GM19328 (cell line): ENCODE data around the gene TSKS.

Experiments used
- ATAC-seq: cut with Tn5 transposase; IDR thresholded peaks from one replicate; pipeline ENCODE4 v1.9.1; 2021; ENCODE audit warnings: mild to moderate bottlenecking, moderate library complexity; ENCODE audit not compliant: unreplicated experiment

TSKS gene

GRCh38 chr19:49718991-49719390 is 44.1 kb downstream of the TSKS start:
- ATAC-seq: no peak

- no peak for ATAC-seq
These were observed 44.6 kb downstream of the TSKS start for GRCh38 chr19:49718511-49718910.

GRCh38 chr19:49716154-49716553 is 47.0 kb downstream of the TSKS start:
- ATAC-seq: no peak

GRCh38 chr19:49713236-49713845 is 49.8 kb downstream of the TSKS start:
- no peak for ATAC-seq

- ATAC-seq: no peak
These were observed 50.7 kb downstream of the TSKS start for GRCh38 chr19:49712397-49712859.

- ATAC-seq: no peak
These were observed 52.6 kb downstream of the TSKS start for GRCh38 chr19:49710372-49710951.

GRCh38 chr19:49705919-49706318 is 57.2 kb downstream of the TSKS start:
- no peak for ATAC-seq

- no peak for ATAC-seq
These were observed 58.0 kb downstream of the TSKS start for GRCh38 chr19:49704888-49705642.

GRCh38 chr19:49701271-49701786 is 61.8 kb downstream of the TSKS start:
- no peak for ATAC-seq

GRCh38 chr19:49700563-49700962 is 62.5 kb downstream of the TSKS start:
- no peak for ATAC-seq

GRCh38 chr19:49699364-49699763 is 63.7 kb downstream of the TSKS start:
- ATAC-seq: no peak

GRCh38 chr19:49696865-49697264 is 66.2 kb downstream of the TSKS start:
- ATAC-seq: no peak

GRCh38 chr19:49696115-49696514 is 67.0 kb downstream of the TSKS start:
- ATAC-seq: no peak

- ATAC-seq: no peak
These were observed 71.0 kb downstream of the TSKS start for GRCh38 chr19:49692147-49692506.

- no peak for ATAC-seq
These were observed 71.6 kb downstream of the TSKS start for GRCh38 chr19:49691243-49692146.

GRCh38 chr19:49690656-49691242 is 72.4 kb downstream of the TSKS start, which contains the start of gene CPT1C:
Gene CPT1C, plus strand, starts transcription at chr19:49691116. Its CDS starts 1,137 bp downstream, at chr19:49692253.
- no peak for ATAC-seq

- ATAC-seq: no peak
These were observed 72.9 kb downstream of the TSKS start for GRCh38 chr19:49690079-49690655.
